ENCODE results near the gene STX1B.

DNA sequence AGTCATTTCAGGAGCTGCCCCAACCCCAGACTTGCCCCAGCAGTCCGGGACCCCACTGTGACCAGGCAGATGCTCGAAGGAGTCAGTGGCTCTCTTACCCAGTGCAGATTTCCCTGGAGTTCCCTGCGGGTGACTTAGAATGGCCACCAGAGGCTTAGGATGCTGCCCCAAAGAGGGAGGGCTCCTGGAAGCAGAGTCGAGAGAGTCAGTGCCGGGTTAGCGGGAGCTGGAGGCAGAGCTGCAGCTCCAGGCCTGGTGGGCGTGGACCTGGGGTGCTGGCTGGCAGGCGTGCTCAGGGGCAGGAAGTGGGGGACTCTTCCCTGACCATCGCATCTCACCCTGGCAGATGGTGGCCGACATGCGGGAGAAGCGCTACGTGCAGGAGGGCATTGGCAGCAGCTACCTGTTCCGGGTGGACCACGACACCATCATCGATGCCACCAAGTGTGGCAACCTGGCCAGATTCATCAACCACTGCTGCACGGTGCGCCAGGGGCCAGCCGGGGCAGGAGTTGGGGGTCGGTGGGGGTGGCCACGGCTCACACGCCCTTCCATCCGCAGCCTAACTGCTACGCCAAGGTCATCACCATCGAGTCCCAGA is 27.0 kb downstream of the STX1B start:
- TF ChIP-seq, protein P1, sequence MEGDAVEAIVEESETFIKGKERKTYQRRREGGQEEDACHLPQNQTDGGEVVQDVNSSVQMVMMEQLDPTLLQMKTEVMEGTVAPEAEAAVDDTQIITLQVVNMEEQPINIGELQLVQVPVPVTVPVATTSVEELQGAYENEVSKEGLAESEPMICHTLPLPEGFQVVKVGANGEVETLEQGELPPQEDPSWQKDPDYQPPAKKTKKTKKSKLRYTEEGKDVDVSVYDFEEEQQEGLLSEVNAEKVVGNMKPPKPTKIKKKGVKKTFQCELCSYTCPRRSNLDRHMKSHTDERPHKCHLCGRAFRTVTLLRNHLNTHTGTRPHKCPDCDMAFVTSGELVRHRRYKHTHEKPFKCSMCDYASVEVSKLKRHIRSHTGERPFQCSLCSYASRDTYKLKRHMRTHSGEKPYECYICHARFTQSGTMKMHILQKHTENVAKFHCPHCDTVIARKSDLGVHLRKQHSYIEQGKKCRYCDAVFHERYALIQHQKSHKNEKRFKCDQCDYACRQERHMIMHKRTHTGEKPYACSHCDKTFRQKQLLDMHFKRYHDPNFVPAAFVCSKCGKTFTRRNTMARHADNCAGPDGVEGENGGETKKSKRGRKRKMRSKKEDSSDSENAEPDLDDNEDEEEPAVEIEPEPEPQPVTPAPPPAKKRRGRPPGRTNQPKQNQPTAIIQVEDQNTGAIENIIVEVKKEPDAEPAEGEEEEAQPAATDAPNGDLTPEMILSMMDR (optimal IDR thresholded peaks at IDR 0.05 in 1 of 3, IDR thresholded peaks at IDR 0.05 in 1 of 3, conservative IDR thresholded peaks at IDR 0.05 in 1 of 3; ENCODE audit: extremely low read depth in 1 of 3, insufficient read depth in 2 of 3, low read length in 3 of 3) = no peak
- TF ChIP-seq EZH2 (IDR thresholded peaks at IDR 0.05; ENCODE audit: low read length) = no peak
